ENCODE data around the gene BDKRB2.
"Not testable (repeated sequence)": the region's sequence is repeated elsewhere in the genome, so short reads cannot be mapped to it uniquely, and the experiment has no call there.

The BDKRB2 gene

GRCh38 chr14:96221841-96222240 lies 17.2 kb downstream of the BDKRB2 start:
- no peak for DNase-seq (ENCODE audit: low read depth in 2 of 2, low spot score in 1 of 2)

GRCh38 chr14:96224480-96225096 lies 19.9 kb downstream of the BDKRB2 start:
- no peak for DNase-seq (ENCODE audit: low read depth in 2 of 2, low spot score in 1 of 2)

GRCh38 chr14:96225213-96225612 lies 20.6 kb downstream of the BDKRB2 start:
- DNase-seq (ENCODE audit: low read depth in 2 of 2, low spot score in 1 of 2): no peak

GRCh38 chr14:96225745-96226151 lies 21.1 kb downstream of the BDKRB2 start:
- no peak for DNase-seq (ENCODE audit: low read depth in 2 of 2, low spot score in 1 of 2)

GRCh38 chr14:96227428-96227827 lies 22.8 kb downstream of the BDKRB2 start:
- no peak for DNase-seq (ENCODE audit: low read depth in 2 of 2, low spot score in 1 of 2)

- DNase-seq (ENCODE audit: low read depth in 2 of 2, low spot score in 1 of 2): no peak
Measured at GRCh38 chr14:96229315-96229714, 24.7 kb downstream of the BDKRB2 start.

- DNase-seq (ENCODE audit: low read depth in 2 of 2, low spot score in 1 of 2): no peak
Measured at GRCh38 chr14:96231056-96231455, 26.4 kb downstream of the BDKRB2 start.

GRCh38 chr14:96231526-96232130 lies 27.0 kb downstream of the BDKRB2 start:
- no peak for DNase-seq (ENCODE audit: low read depth in 2 of 2, low spot score in 1 of 2)

GRCh38 chr14:96232506-96232905 lies 27.9 kb downstream of the BDKRB2 start:
- DNase-seq (ENCODE audit: low read depth in 2 of 2, low spot score in 1 of 2): no peak

- DNase-seq (ENCODE audit: low read depth in 2 of 2, low spot score in 1 of 2): no peak
Measured at GRCh38 chr14:96233661-96234060, 29.0 kb downstream of the BDKRB2 start.

- no peak for DNase-seq (ENCODE audit: low read depth in 2 of 2, low spot score in 1 of 2)
Measured at GRCh38 chr14:96235426-96235825, 30.8 kb downstream of the BDKRB2 start.

GRCh38 chr14:96237641-96238040 lies 33.0 kb downstream of the BDKRB2 start:
- no peak for DNase-seq (ENCODE audit: low read depth in 2 of 2, low spot score in 1 of 2)

- DNase-seq (ENCODE audit: low read depth in 2 of 2, low spot score in 1 of 2): no peak
Measured at GRCh38 chr14:96238676-96239265, 34.1 kb downstream of the BDKRB2 start.

GRCh38 chr14:96239711-96240141 lies 35.1 kb downstream of the BDKRB2 start:
- no peak for DNase-seq (ENCODE audit: low read depth in 2 of 2, low spot score in 1 of 2)

- no peak for DNase-seq (ENCODE audit: low read depth in 2 of 2, low spot score in 1 of 2)
Measured at GRCh38 chr14:96240641-96241040, 36.0 kb downstream of the BDKRB2 start.

- no peak for DNase-seq (ENCODE audit: low read depth in 2 of 2, low spot score in 1 of 2)
Measured at GRCh38 chr14:96242126-96242525, 37.5 kb downstream of the BDKRB2 start.

GRCh38 chr14:96243785-96244184 lies 39.1 kb downstream of the BDKRB2 start:
- no peak for DNase-seq (ENCODE audit: low read depth in 2 of 2, low spot score in 1 of 2)

GRCh38 chr14:96245074-96245473 lies 40.4 kb downstream of the BDKRB2 start:
- not testable (repeated sequence) for DNase-seq (ENCODE audit: low read depth in 2 of 2, low spot score in 1 of 2)

GRCh38 chr14:96245710-96246538 lies 41.3 kb downstream of the BDKRB2 start:
- no peak for DNase-seq (ENCODE audit: low read depth in 2 of 2, low spot score in 1 of 2)

- DNase-seq (ENCODE audit: low read depth in 2 of 2, low spot score in 1 of 2): no peak
Measured at GRCh38 chr14:96246539-96246847, 41.9 kb downstream of the BDKRB2 start.

GRCh38 chr14:96247031-96247430 lies 42.4 kb downstream of the BDKRB2 start:
- DNase-seq (ENCODE audit: low read depth in 2 of 2, low spot score in 1 of 2): no peak

GRCh38 chr14:96249029-96249428 lies 44.4 kb downstream of the BDKRB2 start:
- DNase-seq (ENCODE audit: low read depth in 2 of 2, low spot score in 1 of 2): no peak
